Fibroblast of lung (primary cell): ENCODE data around the gene ARSK. TPM values are rescaled to one million over a fixed set of nuclear protein-coding genes. Genes with fewer than 3 reads are reported as not detected.

Source experiments
- DNase-seq, 2 donors: peaks; one replicate each; pipeline versions ENCODE4 v3.0.0 to v3.0.0-alpha.2; 2010; ENCODE audit warnings: low read depth in 2 of 2
- H2AFZ ChIP-seq: 2 replicates; pipeline ENCODE4 v1.5.1; 2012; ENCODE audit warnings: low read length, control low read depth, inconsistent platforms
- H3K27ac ChIP-seq: 2 replicates; pipeline ENCODE4 v1.5.1; 2011; ENCODE audit warnings: low read length, control low read depth; ENCODE audit not compliant: insufficient read depth
- H3K27me3 ChIP-seq: 2 replicates; pipeline ENCODE4 v1.5.1; 2011; ENCODE audit warnings: mild to moderate bottlenecking, low read length; ENCODE audit not compliant: control insufficient read depth, insufficient read depth
- H3K36me3 ChIP-seq: 2 replicates; pipeline ENCODE4 v1.5.1; 2011; ENCODE audit warnings: low read length; ENCODE audit not compliant: control insufficient read depth, insufficient read depth
- H3K4me1 ChIP-seq: 2 replicates; pipeline ENCODE4 v1.5.1; 2011; ENCODE audit warnings: low read length; ENCODE audit not compliant: control insufficient read depth, insufficient read depth; ENCODE audit errors: extremely low read depth
- H3K4me2 ChIP-seq: 2 replicates; pipeline ENCODE4 v1.5.1; 2011; ENCODE audit warnings: low read length, control low read depth; ENCODE audit not compliant: insufficient read depth; ENCODE audit errors: extremely low read depth
- H3K4me3 ChIP-seq, 4 experiments: fragments of 200-600 bp in 1 of 4; sonication (generic) in 1 of 4; replicated peaks in 1 of 4; 2 replicates each; pipeline ENCODE4 v1.5.1; 2011 to 2016; ENCODE audit warnings: low read length in 4 of 4, low read depth in 3 of 4, mild to moderate bottlenecking in 3 of 4, control low read depth in 2 of 4, inconsistent platforms in 1 of 4, mixed read lengths in 1 of 4; ENCODE audit not compliant: insufficient read depth in 1 of 4; ENCODE audit errors: control extremely low read depth in 1 of 4
- H3K79me2 ChIP-seq: 2 replicates; pipeline ENCODE4 v1.5.1; 2012; ENCODE audit warnings: mild to moderate bottlenecking, low read length, inconsistent platforms; ENCODE audit not compliant: control insufficient read depth, insufficient read depth
- H3K9ac ChIP-seq: 2 replicates; pipeline ENCODE4 v1.5.1; 2011; ENCODE audit warnings: mild to moderate bottlenecking, low read length, control low read depth; ENCODE audit not compliant: insufficient read depth
- H3K9me3 ChIP-seq: 2 replicates; pipeline ENCODE4 v1.5.1; 2012; ENCODE audit warnings: low read depth, low read length; ENCODE audit not compliant: control insufficient read depth, insufficient read depth
- H4K20me1 ChIP-seq: 2 replicates; pipeline ENCODE4 v1.5.1; 2011; ENCODE audit warnings: low read length; ENCODE audit not compliant: control insufficient read depth, insufficient read depth; ENCODE audit errors: extremely low read depth
- CTCF ChIP-seq, 2 donors: IDR thresholded peaks in 1 of 2; conservative IDR thresholded peaks in 1 of 2; 1 replicate in 1 of 2; 2 replicates in 1 of 2; pipeline ENCODE4 v1.5.1; 2011 to 2012; ENCODE audit warnings: low read length in 2 of 2, control low read depth in 1 of 2, inconsistent platforms in 1 of 2, low read depth in 1 of 2, mild to moderate bottlenecking in 1 of 2
- EZH2 ChIP-seq: IDR thresholded peaks from 2 replicates; pipeline ENCODE4 v1.5.1; 2012; ENCODE audit warnings: low read length, control low read depth, mild to moderate bottlenecking; ENCODE audit errors: missing control alignments
- polyA plus RNA-seq, 2 donors: library from polyadenylated mRNA; depleted of rRNA in 1 of 2; stranded (reverse) in 1 of 2; unstranded in 1 of 2; fragments of >200 nt; gene quantifications; 2 replicates each; pipeline ENCODE4 v1.2.1, GENCODE V29; 2011 to 2012; ENCODE audit warnings: missing spikeins in 1 of 2
- total RNA-seq: library from RNA; depleted of rRNA; stranded (reverse); fragments of >200 nt; gene quantifications from 2 replicates; pipeline ENCODE4 v1.2.1, GENCODE V29; 2014

ARSK gene
- total and polyA plus RNA-seq, 2 donors (not counting 1 experiment from before 2014, with no cell fraction given) = 19.3 to 37.3 TPM

GRCh38 chr5:95564450-95564849 lies 9.5 kb downstream of the ARSK start:
- Histone ChIP-seq H2AFZ (no peak overlapping the region), H3K4me2 (no peak overlapping the region), H3K27me3 (no peaks in the 10 kb centered on the region), H3K27ac (no peak overlapping the region), H3K4me1 (no peaks in the 10 kb centered on the region), H4K20me1 (no peaks in the 10 kb centered on the region), H3K9ac (no peak overlapping the region), H3K9me3 (no peaks in the 10 kb centered on the region), H3K36me3 (no peaks in the 10 kb centered on the region), H3K79me2 (peaks cover 2% of the 10 kb centered on the region), H3K4me3 (no peak overlapping the region)
- peak in 1 of 2 donors; percentile 14 for DNase-seq
- no peak for TF ChIP-seq CTCF (conservative IDR thresholded peaks at IDR 0.05 in 1 of 2, IDR thresholded peaks at IDR 0.05 in 1 of 2; ENCODE audit: low read depth in 1 of 2, low read length in 2 of 2)
- TF ChIP-seq EZH2 = no peak

GRCh38 chr5:95565280-95565920 lies 10.5 kb downstream of the ARSK start:
- Histone ChIP-seq H3K9ac (no peak overlapping the region), H3K9me3 (no peaks in the 10 kb centered on the region), H3K36me3 (no peaks in the 10 kb centered on the region), H3K4me1 (no peaks in the 10 kb centered on the region), H4K20me1 (no peaks in the 10 kb centered on the region), H3K4me2 (peak overlapping the region; percentile 30), H3K79me2 (peaks cover 2% of the 10 kb centered on the region), H3K27me3 (no peaks in the 10 kb centered on the region), H3K27ac (peak overlapping the region; percentile 29), H3K4me3 (no peak overlapping the region), H2AFZ (no peak overlapping the region)
- peak in 1 of 2 donors; percentile 60 for DNase-seq
- TF ChIP-seq EZH2 = no peak
- no peak for TF ChIP-seq CTCF (conservative IDR thresholded peaks at IDR 0.05 in 1 of 2, IDR thresholded peaks at IDR 0.05 in 1 of 2; ENCODE audit: low read depth in 1 of 2, low read length in 2 of 2)

- H3K9ac ChIP-seq = no peak overlapping the region
- no peaks in the 10 kb centered on the region for H3K79me2 ChIP-seq
- TF ChIP-seq EZH2 = no peak
- TF ChIP-seq CTCF (conservative IDR thresholded peaks at IDR 0.05 in 1 of 2, IDR thresholded peaks at IDR 0.05 in 1 of 2; ENCODE audit: low read depth in 1 of 2, low read length in 2 of 2) = no peak
- H3K27ac ChIP-seq = no peak overlapping the region
- no peak overlapping the region for H3K4me2 ChIP-seq
- no peaks in the 10 kb centered on the region for H3K36me3 ChIP-seq
- H2AFZ ChIP-seq = no peak overlapping the region
- H3K9me3 ChIP-seq = no peaks in the 10 kb centered on the region
- no peaks in the 10 kb centered on the region for H3K27me3 ChIP-seq
- no peak overlapping the region for H3K4me3 ChIP-seq
- peak in 1 of 2 donors; percentile 9 for DNase-seq
- no peaks in the 10 kb centered on the region for H4K20me1 ChIP-seq
- no peaks in the 10 kb centered on the region for H3K4me1 ChIP-seq
Observed at GRCh38 chr5:95572016-95572415, 17.1 kb downstream of the ARSK start.
